ENCODE measurements around the gene VPS51.

DNA sequence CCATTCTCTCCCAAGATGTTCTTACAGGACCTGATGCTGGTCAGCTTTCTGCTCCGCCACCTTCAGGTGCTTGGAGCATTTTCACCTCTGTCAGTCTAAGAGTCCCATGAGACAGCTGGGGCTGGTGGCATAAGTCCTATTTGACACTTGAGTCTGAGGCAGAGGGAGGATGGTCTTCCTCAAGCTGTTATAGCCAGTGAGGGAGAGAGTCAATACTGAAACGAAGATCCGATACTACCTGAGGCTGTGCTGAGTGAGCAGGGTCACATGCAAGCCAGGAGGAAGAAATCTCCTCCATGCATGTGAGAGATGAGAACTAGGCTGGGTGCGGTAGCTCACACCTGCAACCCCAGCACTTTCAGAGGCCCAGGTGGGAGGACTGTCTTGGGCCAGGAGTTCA, 6.4 kb upstream of the VPS51 start:
- no peak for TF ChIP-seq CTCF (IDR thresholded peaks at IDR 0.05)
- no peak for TF ChIP-seq POLR2A (IDR thresholded peaks at IDR 0.05)
- no peak for TF ChIP-seq EP300 (IDR thresholded peaks at IDR 0.05)
- TF ChIP-seq POLR2AphosphoS5 (IDR thresholded peaks at IDR 0.05), result no peak
